ENCODE results near the gene PTGIS.

GRCh38 chr20:49503176-49503575, 64.8 kb downstream of the PTGIS start:
- TF ChIP-seq CTCF (conservative IDR thresholded peaks at IDR 0.05) (no peak), EZH2 (IDR thresholded peaks at IDR 0.05; ENCODE audit: low read depth) (no peak)

Measured in PC-9 (cell line).